ENCODE measurements around the gene PPP1R3D. TPM values are rescaled to one million over a fixed set of nuclear protein-coding genes. Genes with fewer than 3 reads are reported as not detected.

PPP1R3D gene
- total RNA-seq, 1 donor from 2014 or later = 7.1 TPM

GRCh38 chr20:59948828-59949720 is 9.0 kb upstream of the PPP1R3D start:
- ATAC-seq (ENCODE audit: low read depth) (peak; percentile 37), DNase-seq (no peak)
- Mint-ChIP-seq H3K27me3 (no peaks in the 10 kb centered on the region), H3K27ac (peak overlapping the region; percentile 83), H3K4me3 (peak overlapping the region; percentile 20), H3K4me1 (peaks cover 13% of the 10 kb centered on the region), H3K9me3 (no peaks in the 10 kb centered on the region), H3K36me3 (ENCODE audit: low read depth) (peaks cover 24% of the 10 kb centered on the region)
- TF ChIP-seq, protein P1, sequence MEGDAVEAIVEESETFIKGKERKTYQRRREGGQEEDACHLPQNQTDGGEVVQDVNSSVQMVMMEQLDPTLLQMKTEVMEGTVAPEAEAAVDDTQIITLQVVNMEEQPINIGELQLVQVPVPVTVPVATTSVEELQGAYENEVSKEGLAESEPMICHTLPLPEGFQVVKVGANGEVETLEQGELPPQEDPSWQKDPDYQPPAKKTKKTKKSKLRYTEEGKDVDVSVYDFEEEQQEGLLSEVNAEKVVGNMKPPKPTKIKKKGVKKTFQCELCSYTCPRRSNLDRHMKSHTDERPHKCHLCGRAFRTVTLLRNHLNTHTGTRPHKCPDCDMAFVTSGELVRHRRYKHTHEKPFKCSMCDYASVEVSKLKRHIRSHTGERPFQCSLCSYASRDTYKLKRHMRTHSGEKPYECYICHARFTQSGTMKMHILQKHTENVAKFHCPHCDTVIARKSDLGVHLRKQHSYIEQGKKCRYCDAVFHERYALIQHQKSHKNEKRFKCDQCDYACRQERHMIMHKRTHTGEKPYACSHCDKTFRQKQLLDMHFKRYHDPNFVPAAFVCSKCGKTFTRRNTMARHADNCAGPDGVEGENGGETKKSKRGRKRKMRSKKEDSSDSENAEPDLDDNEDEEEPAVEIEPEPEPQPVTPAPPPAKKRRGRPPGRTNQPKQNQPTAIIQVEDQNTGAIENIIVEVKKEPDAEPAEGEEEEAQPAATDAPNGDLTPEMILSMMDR (IDR thresholded peaks at IDR 0.05) = peak; percentile 79
- ChIA-PET CTCF (interaction anchor here (0.6 to 2.7 kb wide), 8 partner anchors 8 to 1947 kb away, joined by 3 to 15 read pairs (median 4); partner anchors contain the start of genes FAM217B, PPP1R3D and SYCP2), POLR2A (interaction anchor here (0.7 to 1.8 kb wide), 2 partner anchors 9 to 313 kb away, joined by 3 to 7 read pairs; partner anchors contain the start of genes FAM217B and PPP1R3D)
- intact Hi-C loops (cut with micrococcal nuclease) = loop anchor here (1.0 to 5.0 kb wide), 3 partner anchors 9 to 1938 kb away; partner anchors contain the start of genes FAM217B and PPP1R3D

DNA sequence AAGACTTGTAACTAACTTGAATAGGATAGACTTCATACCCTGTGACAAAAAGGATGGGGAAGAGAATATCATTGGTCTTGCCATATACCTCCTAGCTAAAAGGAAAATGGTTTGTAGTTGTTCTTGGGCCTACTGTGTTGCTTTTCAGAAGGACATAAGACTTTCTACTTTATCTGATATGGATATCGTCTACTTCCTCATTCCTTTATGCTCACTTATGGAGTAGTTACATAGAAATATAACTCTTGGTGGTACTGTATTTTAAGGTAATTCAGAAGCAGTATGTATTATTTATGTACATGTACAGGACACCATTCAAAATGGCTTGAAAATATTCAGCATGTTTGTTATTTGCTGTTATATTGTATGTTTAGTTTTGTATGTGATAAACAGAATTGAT is 8.1 kb upstream of the PPP1R3D start:
- H3K4me1 Mint-ChIP-seq = peaks cover 13% of the 10 kb centered on the region
- H3K27me3 Mint-ChIP-seq = no peaks in the 10 kb centered on the region
- DNase-seq (no peak), ATAC-seq (ENCODE audit: low read depth) (no peak)
- ChIA-PET POLR2A (interaction anchor here (1.8 kb wide), 1 partner anchor 8 kb away, joined by 7 read pairs; the partner anchor contains the start of genes FAM217B and PPP1R3D), CTCF (interaction anchor here (0.7 to 1.7 kb wide), 5 partner anchors 8 to 1173 kb away, joined by 3 to 5 read pairs (median 4); partner anchors contain the start of genes FAM217B and PPP1R3D)
- no peaks in the 10 kb centered on the region for H3K9me3 Mint-ChIP-seq
- intact Hi-C loops (cut with micrococcal nuclease) = loop anchor here (5.0 kb wide), 2 partner anchors 109 to 1939 kb away; no protein-coding TSS in a partner anchor
- H3K4me3 Mint-ChIP-seq = no peak overlapping the region
- TF ChIP-seq, protein P1 (IDR thresholded peaks at IDR 0.05) = no peak
- peak overlapping the region; percentile 83 for H3K27ac Mint-ChIP-seq
- H3K36me3 Mint-ChIP-seq (ENCODE audit: low read depth) = peaks cover 29% of the 10 kb centered on the region

- no peak for ATAC-seq (ENCODE audit: low read depth)
- H3K4me1 Mint-ChIP-seq = peaks cover 13% of the 10 kb centered on the region
- no peaks in the 10 kb centered on the region for H3K27me3 Mint-ChIP-seq
- peaks cover 31% of the 10 kb centered on the region for H3K36me3 Mint-ChIP-seq (ENCODE audit: low read depth)
- TF ChIP-seq, protein P1 (IDR thresholded peaks at IDR 0.05) = no peak
- intact Hi-C loops (cut with micrococcal nuclease) = loop anchor here (5.0 kb wide), 2 partner anchors 110 to 1940 kb away; no protein-coding TSS in a partner anchor
- ChIA-PET CTCF (interaction anchor here (0.7 to 1.7 kb wide), 3 partner anchors 29 to 316 kb away, joined by 3 to 5 read pairs (median 3); no protein-coding TSS in a partner anchor), POLR2A (no interaction called here)
- H3K27ac Mint-ChIP-seq = no peak overlapping the region
- no peak for DNase-seq
- no peaks in the 10 kb centered on the region for H3K9me3 Mint-ChIP-seq
- no peak overlapping the region for H3K4me3 Mint-ChIP-seq
Measured at GRCh38 chr20:59947376-59947775, 7.3 kb upstream of the PPP1R3D start.

DNA sequence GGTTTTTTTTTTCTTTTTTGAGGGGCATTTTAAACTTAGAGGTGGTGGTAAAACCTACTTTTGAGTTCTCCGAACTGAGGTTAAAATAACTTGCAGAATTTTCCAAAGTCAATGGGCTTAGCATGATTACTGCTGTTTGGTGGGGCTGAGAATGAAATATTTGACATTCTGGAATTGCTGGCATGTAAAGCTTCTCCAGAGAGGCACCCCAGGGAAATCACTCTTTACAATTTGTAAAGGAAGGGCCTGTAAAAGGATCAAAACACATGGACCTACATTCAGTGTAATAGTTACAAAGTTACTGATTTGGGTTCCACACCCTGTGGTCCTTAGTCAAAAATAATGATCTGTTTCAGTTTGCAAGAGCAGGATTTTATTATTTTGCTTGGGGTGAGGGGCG is 5.6 kb upstream of the PPP1R3D start:
- H3K4me3 Mint-ChIP-seq = no peak overlapping the region
- ATAC-seq (ENCODE audit: low read depth) (no peak), DNase-seq (no peak)
- intact Hi-C loops (cut with micrococcal nuclease) = loop anchor here (5.0 kb wide), 2 partner anchors 112 to 1942 kb away; no protein-coding TSS in a partner anchor
- peaks cover 21% of the 10 kb centered on the region for H3K4me1 Mint-ChIP-seq
- ChIA-PET CTCF (interaction anchor here (2.1 kb wide), 1 partner anchor 11 kb away, joined by 10 read pairs; the partner anchor contains the start of gene SYCP2), POLR2A (no interaction called here)
- H3K27me3 Mint-ChIP-seq = no peaks in the 10 kb centered on the region
- no peaks in the 10 kb centered on the region for H3K9me3 Mint-ChIP-seq
- H3K36me3 Mint-ChIP-seq (ENCODE audit: low read depth) = peaks cover 36% of the 10 kb centered on the region
- no peak overlapping the region for H3K27ac Mint-ChIP-seq
- TF ChIP-seq, protein P1 (IDR thresholded peaks at IDR 0.05) = no peak
